Endothelial cell of umbilical vein (primary cell): ENCODE measurements around the gene OR4D2.

Experiments used
- CTCF ChIP-seq, 2 donors: IDR thresholded peaks; 1 replicate in 1 of 2; 2 replicates in 1 of 2; pipeline ENCODE4 v1.5.1; 2011; ENCODE audit warnings: low read length in 2 of 2, mild to moderate bottlenecking in 2 of 2, moderate library complexity in 2 of 2, control low read depth in 1 of 2, inconsistent platforms in 1 of 2, low read depth in 1 of 2; ENCODE audit not compliant: insufficient read depth in 1 of 2; ENCODE audit errors: extremely low read depth in 1 of 2
- JUN ChIP-seq: IDR thresholded peaks from 2 replicates; pipeline ENCODE4 v1.6.1; 2011; ENCODE audit warnings: borderline replicate concordance, low read depth; ENCODE audit not compliant: insufficient read length, insufficient read depth
- MYC ChIP-seq: IDR thresholded peaks from one replicate; pipeline ENCODE4 v1.6.1; 2011; ENCODE audit warnings: mild to moderate bottlenecking, low read depth, low read length
- POLR2A ChIP-seq: IDR thresholded peaks from 2 replicates; pipeline ENCODE4 v1.6.1; 2012; ENCODE audit warnings: low read depth, mild to moderate bottlenecking, control low read depth, low read length
- POLR2AphosphoS5 ChIP-seq: IDR thresholded peaks from 2 replicates; pipeline ENCODE4 v1.6.1; 2012; ENCODE audit warnings: low read depth, mild to moderate bottlenecking, control low read depth, low read length, moderate library complexity; ENCODE audit not compliant: insufficient read depth

GRCh38 chr17:58181796-58182195 lies 15.0 kb downstream of the OR4D2 start:
- TF ChIP-seq CTCF (IDR thresholded peaks at IDR 0.05; ENCODE audit: extremely low read depth in 1 of 2, insufficient read depth in 1 of 2, low read depth in 1 of 2, low read length in 2 of 2) (no peak), POLR2A (no peak), MYC (no peak), POLR2AphosphoS5 (no peak), JUN (no peak)
